GM21367 (cell line): ENCODE measurements around the gene SLC17A7.

Source experiments
- ATAC-seq: cut with Tn5 transposase; IDR thresholded peaks from one replicate; pipeline ENCODE4 v1.9.1; 2021; ENCODE audit not compliant: unreplicated experiment

Gene SLC17A7

DNA sequence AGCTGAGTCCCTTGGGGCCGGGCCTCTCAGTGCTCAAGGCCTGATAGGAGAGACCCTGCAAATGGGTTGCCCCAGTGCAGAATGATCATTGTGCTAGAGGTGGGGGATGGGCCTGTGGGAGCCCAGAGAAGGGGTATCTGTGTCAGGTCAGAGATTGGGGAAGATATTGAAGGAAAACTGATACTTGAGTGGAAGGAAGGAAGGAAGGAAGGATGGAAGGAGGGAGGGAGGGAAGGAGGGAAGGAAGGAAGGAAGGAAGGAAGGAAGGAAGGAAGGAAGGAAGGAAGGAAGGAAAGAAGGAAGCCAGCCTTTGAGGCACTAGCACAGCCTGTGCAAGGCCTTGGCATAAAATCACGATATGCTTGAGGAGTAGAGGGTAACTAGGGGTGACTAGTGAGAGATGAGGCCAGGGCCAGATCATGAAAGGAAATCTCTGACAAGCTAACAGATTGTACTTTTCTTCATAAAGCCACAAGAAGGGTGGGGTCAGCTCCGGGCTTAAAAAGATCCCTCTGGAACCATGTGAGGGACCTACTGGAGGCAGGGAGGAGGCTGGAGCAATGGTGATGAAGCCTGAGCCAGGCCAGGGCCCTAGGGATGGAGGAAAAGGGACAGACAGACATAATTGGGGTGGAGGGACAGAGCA lies 29.5 kb downstream of the SLC17A7 start:
- ATAC-seq, result no peak

DNA sequence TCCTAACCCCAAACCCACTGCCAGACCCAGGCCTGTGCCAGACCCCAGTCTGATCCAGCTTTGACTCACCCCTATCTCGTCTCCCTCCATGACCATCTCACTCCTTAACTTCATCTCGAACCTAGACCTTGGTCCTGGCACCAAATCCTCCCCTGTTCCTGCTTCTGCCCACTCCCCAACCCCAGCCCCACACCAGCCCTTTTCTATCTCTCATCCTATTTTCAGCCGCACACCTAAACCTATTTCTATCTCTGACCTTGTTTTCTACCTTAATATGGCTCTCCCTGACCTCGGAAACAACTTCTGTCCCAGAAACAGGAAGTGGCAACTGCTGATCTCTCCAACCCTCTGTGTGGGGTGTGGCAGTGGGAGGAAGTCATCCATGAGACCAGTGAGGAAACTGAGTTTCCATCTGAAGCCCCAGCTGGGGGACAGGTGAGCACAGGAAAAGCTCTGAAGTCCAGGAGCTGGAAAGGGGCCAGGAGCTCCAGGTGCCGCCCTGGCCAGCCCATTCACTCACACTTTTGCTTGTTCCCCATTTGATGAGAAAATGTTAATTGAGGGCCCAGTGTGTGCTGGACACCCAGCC lies 31.8 kb downstream of the SLC17A7 start:
- ATAC-seq, result no peak

DNA sequence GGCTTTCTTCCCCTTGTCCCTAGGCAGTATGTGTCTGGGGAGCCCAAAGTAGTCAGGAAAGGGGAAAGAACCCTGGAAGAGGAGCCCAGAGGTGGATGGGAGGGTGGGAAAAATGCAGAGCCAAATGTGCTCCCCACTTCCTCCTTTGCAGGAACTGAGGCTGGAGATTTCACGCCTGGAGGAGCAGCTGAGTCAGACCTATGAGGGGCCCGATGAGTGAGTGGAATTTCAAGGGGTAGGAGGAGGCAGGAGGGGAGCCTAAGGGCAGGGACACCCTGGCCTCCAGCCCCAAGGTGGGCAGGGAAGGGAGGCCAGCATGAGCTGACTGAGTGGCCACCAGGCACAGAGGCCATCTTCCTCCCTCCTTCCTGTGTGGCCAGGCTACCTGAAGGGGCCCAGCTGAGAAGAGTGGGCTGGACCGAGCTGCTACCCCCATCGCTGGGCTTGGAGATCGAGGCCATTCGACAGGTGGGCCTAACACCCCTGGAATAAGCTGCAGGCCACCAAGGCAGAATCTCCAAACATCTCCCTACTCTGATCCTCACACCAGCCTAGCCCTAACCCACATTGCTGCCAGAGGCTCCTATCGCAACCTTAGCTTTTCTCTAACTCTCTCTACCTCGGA lies 32.4 kb downstream of the SLC17A7 start:
- no peak for ATAC-seq

DNA sequence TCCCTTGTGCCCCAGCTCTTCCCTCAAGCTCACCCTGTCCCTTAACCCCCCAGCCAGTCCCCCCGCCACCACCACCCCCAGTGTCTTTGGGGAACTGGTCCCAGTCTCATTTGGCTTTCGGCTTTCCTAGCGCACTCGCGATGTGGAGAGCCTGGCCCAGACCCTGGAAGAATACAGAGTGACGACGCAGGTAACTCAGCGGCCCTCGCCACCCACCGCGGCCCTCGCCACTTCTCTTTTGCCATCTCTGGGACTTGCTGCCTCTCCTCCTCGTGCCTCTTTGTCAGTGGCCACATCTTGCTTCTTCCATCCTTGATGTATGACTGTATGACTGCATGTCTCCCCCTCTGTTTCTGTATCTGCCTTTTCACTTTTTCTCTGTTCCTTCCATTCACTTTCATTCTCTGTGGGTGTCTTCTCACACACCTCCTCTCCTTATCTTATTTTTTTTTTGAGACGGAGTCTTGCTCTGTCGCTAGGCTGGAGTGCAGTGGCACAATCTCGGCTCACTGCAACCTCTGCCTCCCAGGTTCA lies 33.8 kb downstream of the SLC17A7 start:
- ATAC-seq, result no peak

DNA sequence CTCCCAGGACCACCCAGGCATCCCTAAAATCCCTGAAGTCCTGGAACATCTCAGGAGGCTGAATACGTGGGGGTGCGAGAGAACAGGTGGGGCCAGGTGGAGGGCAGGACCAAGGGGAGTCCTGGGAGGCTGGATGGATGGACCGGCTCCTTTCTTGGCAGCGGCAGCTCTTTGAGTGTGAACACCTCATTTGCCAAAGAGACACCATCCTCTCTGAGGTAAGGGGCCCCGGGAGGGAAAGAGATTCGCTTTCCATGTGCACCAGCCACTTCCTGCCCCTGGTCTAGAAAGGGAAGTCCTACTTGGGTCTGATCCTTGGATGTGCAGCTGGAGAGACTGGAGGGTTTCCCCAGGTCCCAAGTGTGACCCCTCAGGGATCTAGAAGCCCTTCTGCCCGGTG lies 34.2 kb downstream of the SLC17A7 start:
- no peak for ATAC-seq

DNA sequence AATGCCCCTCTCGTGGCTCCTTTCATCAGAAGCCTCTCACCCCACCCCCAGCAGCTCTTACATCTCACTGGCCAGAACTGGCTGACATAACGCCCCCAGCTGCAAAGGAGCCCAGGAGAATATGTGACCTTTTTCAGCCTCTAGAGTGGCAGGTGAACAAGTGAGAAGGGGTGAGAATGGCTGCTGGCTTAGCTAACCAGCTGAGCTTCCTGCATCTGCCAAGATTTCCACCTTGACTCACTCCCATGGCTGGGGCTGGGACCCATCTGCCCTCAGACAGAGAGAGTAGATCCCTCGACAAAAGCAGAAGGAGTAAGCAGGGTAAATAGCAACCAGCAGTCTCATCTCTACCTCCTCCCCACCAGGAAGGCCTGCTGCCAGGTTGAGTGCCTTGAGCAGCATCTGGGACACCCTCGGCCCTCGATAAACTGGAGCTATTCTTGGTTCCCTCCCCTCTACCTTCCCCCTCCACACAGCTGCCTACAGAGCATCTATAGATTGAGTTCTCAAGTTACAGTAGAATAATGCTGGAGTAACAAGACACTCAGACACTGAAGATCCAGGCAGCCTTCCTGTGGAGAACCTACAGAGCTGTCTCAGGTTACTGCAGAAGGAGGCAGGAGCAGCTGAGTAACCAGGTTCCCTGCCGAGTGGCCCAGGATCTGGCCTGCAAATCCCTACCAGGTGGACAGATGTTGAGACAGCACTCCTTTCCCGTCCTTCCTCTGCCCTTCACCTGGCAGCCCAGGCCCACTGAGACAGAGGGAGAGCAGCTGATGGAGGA lies 37.7 kb downstream of the SLC17A7 start:
- no peak for ATAC-seq

DNA sequence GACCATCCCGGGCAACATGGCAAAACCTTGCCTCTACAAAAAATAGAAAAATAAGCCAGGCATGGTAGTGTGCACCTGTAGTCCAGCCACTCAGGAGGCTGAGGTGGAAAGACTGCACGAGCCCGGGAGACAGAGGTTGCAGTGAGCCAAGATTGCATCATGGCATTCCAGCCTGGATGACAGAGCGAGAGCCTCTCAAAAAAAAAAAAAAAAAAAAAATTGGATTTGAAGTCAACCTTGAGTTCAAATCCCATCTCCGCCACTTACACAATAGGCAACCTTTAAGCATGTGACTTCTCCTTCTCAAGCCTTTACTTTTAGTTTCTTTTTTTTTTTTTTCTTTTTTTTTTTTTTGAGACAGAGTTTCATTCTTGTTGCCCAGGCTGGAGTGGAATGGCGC lies 41.3 kb downstream of the SLC17A7 start:
- no peak for ATAC-seq

DNA sequence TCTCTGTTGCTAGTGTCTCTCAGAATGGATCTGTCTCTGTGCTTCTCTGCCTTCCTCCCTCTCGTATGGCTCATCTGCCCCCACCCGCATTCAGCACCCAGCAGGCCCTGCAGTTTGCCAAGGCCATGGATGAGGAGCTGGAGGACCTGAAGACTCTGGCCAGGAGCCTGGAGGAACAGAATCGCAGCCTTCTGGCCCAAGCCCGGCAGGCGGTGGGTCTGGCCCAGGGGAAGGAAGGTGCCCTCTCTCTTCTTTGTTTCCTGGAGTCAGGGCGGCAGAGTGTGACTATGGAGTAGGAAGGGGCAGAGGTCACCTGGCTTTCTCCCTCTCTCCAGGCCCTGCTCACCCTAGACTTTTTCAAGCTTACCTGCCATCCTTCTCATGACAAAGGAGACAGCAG lies 42.4 kb downstream of the SLC17A7 start:
- ATAC-seq, result no peak

DNA sequence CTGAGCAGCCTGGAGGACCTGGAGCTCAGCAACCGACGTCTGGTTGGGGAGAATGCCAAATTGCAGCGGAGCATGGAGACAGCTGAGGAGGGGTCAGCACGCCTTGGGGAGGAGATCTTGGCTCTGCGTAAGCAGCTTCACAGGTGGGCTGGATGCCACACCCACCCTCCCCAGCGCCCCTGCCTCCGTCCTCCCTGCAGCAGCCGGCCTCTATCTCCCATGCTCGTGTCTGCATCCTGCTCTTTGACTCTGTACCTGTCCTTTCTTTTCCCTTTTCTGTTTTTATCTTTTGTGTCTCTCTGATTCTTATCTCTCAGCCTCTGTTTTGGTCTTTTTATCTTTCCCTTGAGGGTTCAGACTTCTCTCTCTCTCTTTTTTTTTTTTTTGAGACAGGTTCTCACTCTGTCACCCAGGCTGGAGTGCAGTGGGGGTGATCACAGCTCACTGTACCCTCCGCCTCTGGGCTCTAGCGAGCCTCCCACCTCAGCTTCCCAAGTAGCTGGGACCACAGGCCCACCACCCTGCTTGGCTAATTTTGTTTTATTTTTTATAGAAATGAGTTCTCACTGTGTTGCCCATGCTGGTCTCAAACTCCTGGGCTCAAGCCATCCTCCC lies 43.2 kb downstream of the SLC17A7 start:
- no peak for ATAC-seq

DNA sequence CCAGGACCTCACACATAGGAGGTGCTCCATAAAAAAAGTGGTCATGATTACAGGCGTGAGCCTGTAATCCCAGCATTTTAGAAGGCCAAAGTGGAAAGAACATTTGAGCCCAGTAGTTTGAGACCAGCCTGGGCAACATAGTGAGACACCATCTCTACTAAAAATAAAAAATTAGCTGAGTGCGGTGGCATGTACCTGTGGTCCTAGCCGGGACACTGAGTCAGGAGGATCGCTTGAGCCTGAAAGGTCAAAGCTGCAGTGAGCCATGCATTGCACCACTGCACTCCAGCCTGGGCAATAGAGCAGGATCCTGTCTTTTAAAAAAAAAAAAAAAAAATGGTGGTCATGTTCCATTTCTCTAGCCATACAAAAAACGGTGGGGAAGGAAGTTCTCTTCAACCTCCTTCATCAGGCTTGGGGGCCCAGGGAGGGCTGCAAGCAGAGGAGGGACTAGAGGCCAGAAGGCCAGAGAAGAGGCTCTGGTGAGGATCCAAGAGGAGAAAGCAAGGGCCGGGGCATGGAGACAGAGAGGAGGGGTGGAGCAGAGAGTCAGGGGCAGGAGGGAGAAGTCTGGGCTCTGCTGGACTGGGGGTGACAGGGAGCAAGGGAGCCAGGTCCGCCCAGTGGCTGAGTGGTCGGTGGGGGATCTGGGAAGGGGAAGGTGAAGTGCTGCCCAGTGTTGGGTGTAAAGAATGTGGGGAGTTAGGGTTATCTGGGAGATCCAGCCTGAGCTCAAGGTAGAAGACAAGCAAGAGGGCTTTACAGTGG lies 44.4 kb downstream of the SLC17A7 start:
- ATAC-seq, result no peak

DNA sequence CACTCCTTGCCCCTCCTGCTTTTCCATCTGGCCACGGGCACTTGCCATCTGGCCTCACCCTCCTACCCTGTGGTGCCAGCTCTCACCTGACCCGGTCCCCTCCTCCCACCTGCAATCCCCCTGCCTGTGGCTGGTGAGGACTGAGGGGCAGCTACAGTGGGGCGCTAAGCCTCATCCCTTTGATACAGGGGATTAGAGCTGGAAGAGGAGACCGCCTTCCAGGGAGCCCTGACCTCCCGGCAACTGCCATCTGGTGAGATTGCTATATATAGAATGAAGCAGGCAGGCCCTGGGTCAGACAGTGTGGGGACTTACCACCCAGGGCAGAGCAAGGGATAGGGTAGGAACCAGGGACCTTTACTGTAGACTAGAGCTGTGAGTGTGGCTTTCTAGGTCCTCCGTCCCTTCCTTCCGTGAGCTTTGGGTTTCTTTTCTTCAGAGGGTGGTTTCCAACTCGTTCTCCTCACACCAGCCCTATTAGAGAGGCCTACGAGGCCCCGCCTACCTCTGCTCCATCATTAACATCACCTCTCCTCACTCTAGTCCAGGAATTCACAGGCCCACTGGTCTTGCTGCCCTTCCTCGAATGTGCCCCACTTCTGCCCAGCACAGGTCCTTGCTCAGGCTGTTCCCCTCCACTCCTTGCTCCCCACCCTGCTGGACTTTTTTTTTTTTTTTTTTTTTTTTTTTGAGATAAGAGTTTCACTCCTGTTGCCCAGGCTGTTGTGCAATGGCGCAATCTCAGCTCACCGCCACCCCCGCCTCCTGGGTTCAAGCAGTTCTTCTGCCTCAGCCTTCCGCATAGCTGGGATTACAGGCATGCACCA lies 45.5 kb downstream of the SLC17A7 start:
- ATAC-seq, result no peak

DNA sequence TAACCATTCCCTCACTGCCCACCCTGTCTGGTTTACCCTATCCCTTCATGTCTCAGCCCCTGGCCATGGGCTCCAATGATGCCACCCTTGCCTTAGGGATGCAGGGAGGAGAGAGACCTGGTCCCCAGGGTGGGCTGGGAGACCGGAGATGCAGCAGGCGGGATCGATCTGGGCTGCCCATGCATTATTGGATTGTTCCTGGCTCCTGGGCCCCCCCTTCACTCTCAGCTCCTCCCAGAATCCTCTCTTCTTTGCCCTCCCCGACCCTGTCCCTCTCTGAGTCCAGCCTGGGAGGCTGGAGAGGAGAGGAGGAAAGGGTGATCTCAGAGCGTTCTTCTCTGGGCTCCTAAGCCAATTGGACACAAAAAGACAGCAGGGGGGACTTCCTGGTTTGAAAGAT lies 47.4 kb downstream of the SLC17A7 start:
- ATAC-seq, result no peak

DNA sequence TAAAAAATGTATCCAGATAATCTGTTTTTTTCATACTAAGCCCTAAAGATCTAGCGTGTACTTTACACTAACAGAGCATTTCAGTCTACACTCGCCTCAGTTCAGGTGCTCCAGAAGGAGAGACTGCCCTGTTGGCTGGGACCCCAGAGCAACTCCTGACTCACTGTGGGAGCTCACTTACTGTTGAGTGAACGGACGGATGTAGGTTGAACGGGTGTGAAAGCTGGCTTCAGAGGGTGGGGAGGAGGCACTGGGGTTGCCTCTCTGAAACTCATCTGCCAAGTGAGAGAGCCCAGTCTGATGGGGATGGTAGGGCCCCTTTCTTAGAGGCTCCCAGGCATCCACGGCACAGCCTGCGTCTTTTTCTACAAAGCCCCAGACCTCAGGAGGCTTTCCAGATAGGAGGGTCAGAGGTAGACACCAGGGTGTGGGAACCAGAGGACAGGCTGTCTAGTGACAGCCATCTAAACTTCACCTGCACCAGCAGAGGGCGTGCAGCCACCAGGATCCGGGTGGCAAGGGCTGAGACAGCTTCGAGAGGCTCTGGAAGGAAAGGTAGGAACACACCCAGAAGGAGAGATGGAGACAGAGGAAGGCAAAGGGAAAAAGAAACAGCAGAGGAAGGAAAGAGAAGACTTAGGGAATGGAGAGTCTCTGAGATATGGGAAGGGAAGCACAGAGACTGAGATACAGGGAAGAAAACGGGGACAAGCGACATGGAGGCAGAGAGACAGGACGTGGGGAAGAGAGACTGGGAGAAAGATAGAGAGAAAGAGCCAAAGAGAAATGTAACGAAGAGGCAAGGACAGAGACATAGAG lies 49.5 kb downstream of the SLC17A7 start:
- no peak for ATAC-seq

DNA sequence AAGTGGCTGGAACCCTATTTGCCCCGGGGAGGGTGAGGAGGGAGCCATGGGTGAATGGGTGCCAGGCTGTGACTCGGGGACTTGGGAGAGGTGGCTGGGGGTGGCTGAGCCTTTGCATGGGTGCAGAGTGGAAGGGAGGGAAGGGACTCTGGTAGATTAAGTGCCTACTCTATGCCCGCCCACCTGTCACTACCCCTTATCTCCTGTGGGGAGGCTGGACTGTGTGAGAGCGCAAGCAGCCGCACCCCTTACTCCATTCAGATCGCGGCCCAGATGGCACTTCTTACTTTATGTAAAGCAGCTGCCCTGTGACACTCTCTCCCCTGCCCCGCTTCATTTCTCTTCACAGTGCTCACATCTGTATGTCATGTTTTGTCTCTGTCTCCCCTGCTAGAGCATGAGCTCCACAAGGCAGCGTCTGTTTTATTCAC lies 50.4 kb downstream of the SLC17A7 start:
- no peak for ATAC-seq

DNA sequence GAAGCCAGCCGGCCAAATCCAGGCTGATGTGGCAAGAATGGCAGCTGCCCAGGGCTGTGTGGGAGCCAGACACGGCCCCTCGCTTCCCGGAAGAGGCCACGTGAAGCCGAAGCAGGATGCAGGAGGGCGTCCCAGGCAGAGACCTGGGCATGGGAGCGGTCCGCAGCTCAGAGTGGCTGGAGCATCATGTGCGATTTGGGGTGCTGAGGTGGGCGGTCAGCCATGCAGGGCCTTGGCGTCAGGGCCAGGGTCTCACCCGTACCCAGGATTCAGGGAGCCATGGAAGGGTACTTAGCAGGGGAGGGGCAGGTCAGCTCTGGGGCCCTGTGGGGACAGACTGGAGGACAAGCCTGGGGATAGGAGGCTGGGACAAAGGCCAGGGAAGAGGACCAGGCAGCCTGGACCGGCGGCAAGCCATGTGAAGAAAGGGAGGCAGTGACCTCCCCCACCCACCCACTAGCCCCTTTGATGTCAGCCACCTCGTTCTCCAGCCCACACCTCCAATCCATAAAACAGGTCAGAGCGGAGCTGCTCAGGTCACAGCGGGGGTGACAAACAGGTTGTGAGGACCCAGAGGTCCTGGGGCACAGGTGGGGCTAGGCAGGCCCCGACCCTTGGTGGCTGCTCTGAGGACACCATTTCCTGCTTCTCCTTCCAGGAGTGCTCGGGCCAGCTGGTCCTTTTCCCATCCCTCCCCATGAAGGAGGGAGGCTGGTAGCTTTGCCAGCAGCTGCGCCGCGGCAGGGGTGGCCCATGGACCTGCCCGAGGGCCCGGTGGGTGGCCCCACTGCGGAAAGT lies 51.0 kb downstream of the SLC17A7 start:
- ATAC-seq, result no peak

DNA sequence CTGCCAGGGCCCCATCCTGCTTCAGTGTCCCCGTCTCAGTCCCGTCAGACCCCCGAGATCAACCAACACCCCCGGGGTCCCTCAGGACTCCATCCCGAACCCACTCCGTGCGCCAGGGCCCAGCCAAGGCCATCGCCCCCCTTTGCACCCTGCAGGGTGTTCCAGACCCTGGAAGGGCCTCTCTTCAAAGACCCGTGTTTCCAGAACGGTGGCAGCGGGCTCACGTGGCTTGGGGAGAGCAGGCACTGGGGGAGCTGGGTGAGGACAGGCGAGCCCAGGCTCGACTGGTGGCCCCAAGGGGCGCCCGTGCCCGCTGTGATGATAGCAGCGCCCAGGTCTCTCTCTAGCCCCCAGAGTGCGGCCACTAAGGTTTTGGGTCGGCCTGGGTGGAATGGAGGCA lies 51.9 kb downstream of the SLC17A7 start:
- ATAC-seq, result no peak

DNA sequence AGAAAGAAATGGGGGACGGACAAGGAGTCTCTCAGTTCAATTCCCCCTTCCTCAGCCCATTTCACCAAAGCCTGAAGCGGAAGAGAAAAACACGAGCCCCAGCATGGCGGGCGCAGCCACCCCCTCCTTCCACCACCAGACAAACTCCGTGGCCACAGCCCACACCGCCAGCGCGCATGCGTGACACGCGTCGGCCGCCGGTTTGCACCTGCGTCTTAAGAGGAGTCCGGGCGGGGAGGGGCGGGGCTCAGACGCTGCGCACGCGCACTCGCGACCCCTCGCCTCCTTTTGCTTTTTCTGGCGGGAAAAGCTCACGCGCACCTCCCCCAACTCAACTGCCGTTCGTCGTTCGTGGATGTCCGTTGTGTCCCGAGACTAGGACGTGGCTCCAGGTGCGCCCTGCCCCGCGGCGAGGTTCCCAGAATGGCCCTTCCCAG lies 53.4 kb downstream of the SLC17A7 start, which contains the start of gene KASH5:
TSS of gene KASH5 (plus strand) at position 314 of the 437 bp plus-strand sequence. CDS start 2,635 bp downstream, outside the sequence.
- no peak for ATAC-seq

DNA sequence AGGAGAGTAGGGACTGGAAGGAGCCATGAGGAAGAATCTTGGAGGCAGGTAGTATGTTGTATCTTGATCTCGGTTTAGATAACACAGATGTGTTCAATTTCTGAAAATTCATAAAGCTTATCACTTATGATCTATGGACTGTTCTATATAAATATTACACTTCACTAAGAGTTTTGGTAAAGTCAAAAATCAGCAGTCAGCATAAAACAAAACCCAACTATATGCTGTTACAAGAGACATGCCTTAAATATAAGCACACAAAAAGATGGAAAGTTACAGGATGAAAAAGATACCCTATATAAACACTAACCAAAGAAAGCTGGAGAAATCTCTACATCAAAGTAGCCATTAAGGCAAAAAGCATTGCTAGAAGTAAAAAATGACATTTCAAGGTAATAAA lies 57.7 kb downstream of the SLC17A7 start:
- no peak for ATAC-seq
